ENCODE results near the gene FOXP1. TPM values are rescaled to one million over a fixed set of nuclear protein-coding genes. Genes with fewer than 3 reads are reported as not detected.

FOXP1 gene
- total RNA-seq, 1 donor = 195 TPM

GRCh38 chr3:71067977-71068654 is 515.4 kb downstream of the FOXP1 start:
- no peaks in the 10 kb centered on the region for H3K9me3 ChIP-seq (ENCODE audit: low read depth, low read length)
- H2AFZ ChIP-seq (ENCODE audit: low read length) = no peak overlapping the region
- peaks cover 38% of the 10 kb centered on the region for H3K4me1 ChIP-seq (ENCODE audit: insufficient read depth, low read length)
- no peaks in the 10 kb centered on the region for H3K36me3 ChIP-seq (ENCODE audit: insufficient read depth, low read length)
- H3K4me3 ChIP-seq (ENCODE audit: insufficient read depth, low read length) = no peak overlapping the region
- H4K20me1 ChIP-seq (ENCODE audit: insufficient read depth, low read length) = peaks cover 1% of the 10 kb centered on the region
- peaks cover 93% of the 10 kb centered on the region for H3K79me2 ChIP-seq (ENCODE audit: insufficient read depth, low read length)
- no peak overlapping the region for H3K4me2 ChIP-seq (ENCODE audit: insufficient read depth, low read length)
- H3K27me3 ChIP-seq (ENCODE audit: insufficient read depth, low read length) = no peaks in the 10 kb centered on the region
- H3K27ac ChIP-seq (ENCODE audit: low read depth, low read length) = no peak overlapping the region
- TF ChIP-seq CTCF (IDR thresholded peaks at IDR 0.05; ENCODE audit: extremely low read depth, low read depth, low read length) = no peak
- no peak for DNase-seq (ENCODE audit: insufficient read length, low spot score, missing footprints)

GRCh38 chr3:71066849-71067261 is 516.7 kb downstream of the FOXP1 start:
- no peak for TF ChIP-seq CTCF (IDR thresholded peaks at IDR 0.05; ENCODE audit: extremely low read depth, low read depth, low read length)
- peak; percentile 86 for DNase-seq (ENCODE audit: insufficient read length, low spot score, missing footprints)
- peak overlapping the region; percentile 89 for H3K4me2 ChIP-seq (ENCODE audit: insufficient read depth, low read length)
- peak overlapping the region; percentile 97 for H3K27ac ChIP-seq (ENCODE audit: low read depth, low read length)
- H3K27me3 ChIP-seq (ENCODE audit: insufficient read depth, low read length) = no peaks in the 10 kb centered on the region
- no peaks in the 10 kb centered on the region for H3K9me3 ChIP-seq (ENCODE audit: low read depth, low read length)
- H2AFZ ChIP-seq (ENCODE audit: low read length) = no peak overlapping the region
- no peaks in the 10 kb centered on the region for H3K36me3 ChIP-seq (ENCODE audit: insufficient read depth, low read length)
- H3K4me3 ChIP-seq (ENCODE audit: insufficient read depth, low read length) = no peak overlapping the region
- H3K79me2 ChIP-seq (ENCODE audit: insufficient read depth, low read length) = peaks cover 93% of the 10 kb centered on the region
- H3K4me1 ChIP-seq (ENCODE audit: insufficient read depth, low read length) = peaks cover 37% of the 10 kb centered on the region
- H4K20me1 ChIP-seq (ENCODE audit: insufficient read depth, low read length) = peaks cover 4% of the 10 kb centered on the region

DNA sequence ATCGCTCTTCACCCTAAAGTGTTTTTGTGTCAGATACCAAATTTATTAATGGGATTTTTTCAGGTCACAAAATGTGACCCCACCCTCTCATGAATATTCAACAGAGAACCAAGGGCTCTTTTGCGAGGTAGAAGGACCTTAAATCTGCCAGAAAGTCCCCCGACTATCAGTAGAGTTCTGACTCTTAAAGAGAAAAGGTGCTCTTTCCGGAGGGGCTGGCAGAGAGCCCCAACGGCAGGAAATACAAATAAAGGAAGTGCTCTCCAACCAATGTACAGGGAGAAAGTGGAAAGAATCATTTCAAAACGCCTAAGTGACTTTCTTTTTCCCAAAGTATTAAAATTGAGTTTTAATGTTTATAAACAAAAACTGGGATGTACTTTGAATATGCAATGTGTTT is 517.2 kb downstream of the FOXP1 start:
- Histone ChIP-seq H3K27me3 (ENCODE audit: insufficient read depth, low read length) (no peaks in the 10 kb centered on the region), H3K4me3 (ENCODE audit: insufficient read depth, low read length) (no peak overlapping the region), H3K79me2 (ENCODE audit: insufficient read depth, low read length) (peaks cover 93% of the 10 kb centered on the region), H3K4me2 (ENCODE audit: insufficient read depth, low read length) (peak overlapping the region; percentile 89), H2AFZ (ENCODE audit: low read length) (no peak overlapping the region), H3K27ac (ENCODE audit: low read depth, low read length) (peak overlapping the region; percentile 97), H4K20me1 (ENCODE audit: insufficient read depth, low read length) (peaks cover 4% of the 10 kb centered on the region), H3K9me3 (ENCODE audit: low read depth, low read length) (no peaks in the 10 kb centered on the region), H3K4me1 (ENCODE audit: insufficient read depth, low read length) (peaks cover 42% of the 10 kb centered on the region), H3K36me3 (ENCODE audit: insufficient read depth, low read length) (no peaks in the 10 kb centered on the region)
- DNase-seq (ENCODE audit: insufficient read length, low spot score, missing footprints) = no peak
- TF ChIP-seq CTCF (IDR thresholded peaks at IDR 0.05; ENCODE audit: extremely low read depth, low read depth, low read length) = no peak

DNA sequence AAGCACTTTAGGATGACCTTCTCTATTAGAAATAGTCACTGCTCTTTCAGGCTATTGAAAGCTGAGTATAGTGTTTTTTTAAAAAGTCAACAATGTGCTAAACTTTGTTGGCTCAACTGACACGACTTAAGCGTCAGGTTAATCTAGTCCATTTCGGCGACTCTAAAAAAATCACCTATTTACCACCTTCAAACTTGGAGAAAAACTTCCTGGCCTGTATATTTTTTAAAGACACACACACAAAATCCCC is 517.8 kb downstream of the FOXP1 start:
- peaks cover 93% of the 10 kb centered on the region for H3K79me2 ChIP-seq (ENCODE audit: insufficient read depth, low read length)
- peak overlapping the region; percentile 84 for H3K4me3 ChIP-seq (ENCODE audit: insufficient read depth, low read length)
- H3K36me3 ChIP-seq (ENCODE audit: insufficient read depth, low read length) = no peaks in the 10 kb centered on the region
- H3K4me2 ChIP-seq (ENCODE audit: insufficient read depth, low read length) = peak overlapping the region; percentile 89
- H3K27ac ChIP-seq (ENCODE audit: low read depth, low read length) = peak overlapping the region; percentile 97
- DNase-seq (ENCODE audit: insufficient read length, low spot score, missing footprints) = no peak
- TF ChIP-seq CTCF (IDR thresholded peaks at IDR 0.05; ENCODE audit: extremely low read depth, low read depth, low read length) = no peak
- H3K9me3 ChIP-seq (ENCODE audit: low read depth, low read length) = no peaks in the 10 kb centered on the region
- H3K4me1 ChIP-seq (ENCODE audit: insufficient read depth, low read length) = peaks cover 48% of the 10 kb centered on the region
- H3K27me3 ChIP-seq (ENCODE audit: insufficient read depth, low read length) = no peaks in the 10 kb centered on the region
- no peak overlapping the region for H2AFZ ChIP-seq (ENCODE audit: low read length)
- peaks cover 4% of the 10 kb centered on the region for H4K20me1 ChIP-seq (ENCODE audit: insufficient read depth, low read length)
